GM19463 (cell line): ENCODE measurements around the gene GRM4.

Source experiments
- ATAC-seq: cut with Tn5 transposase; IDR thresholded peaks from one replicate; pipeline ENCODE4 v1.9.1; 2021; ENCODE audit warnings: mild to moderate bottlenecking, moderate library complexity; ENCODE audit not compliant: unreplicated experiment

Gene GRM4

GRCh38 chr6:34157851-34158250 lies 12.0 kb upstream of the GRM4 start:
- no peak for ATAC-seq

GRCh38 chr6:34157236-34157830 lies 11.4 kb upstream of the GRM4 start:
- ATAC-seq: no peak

DNA sequence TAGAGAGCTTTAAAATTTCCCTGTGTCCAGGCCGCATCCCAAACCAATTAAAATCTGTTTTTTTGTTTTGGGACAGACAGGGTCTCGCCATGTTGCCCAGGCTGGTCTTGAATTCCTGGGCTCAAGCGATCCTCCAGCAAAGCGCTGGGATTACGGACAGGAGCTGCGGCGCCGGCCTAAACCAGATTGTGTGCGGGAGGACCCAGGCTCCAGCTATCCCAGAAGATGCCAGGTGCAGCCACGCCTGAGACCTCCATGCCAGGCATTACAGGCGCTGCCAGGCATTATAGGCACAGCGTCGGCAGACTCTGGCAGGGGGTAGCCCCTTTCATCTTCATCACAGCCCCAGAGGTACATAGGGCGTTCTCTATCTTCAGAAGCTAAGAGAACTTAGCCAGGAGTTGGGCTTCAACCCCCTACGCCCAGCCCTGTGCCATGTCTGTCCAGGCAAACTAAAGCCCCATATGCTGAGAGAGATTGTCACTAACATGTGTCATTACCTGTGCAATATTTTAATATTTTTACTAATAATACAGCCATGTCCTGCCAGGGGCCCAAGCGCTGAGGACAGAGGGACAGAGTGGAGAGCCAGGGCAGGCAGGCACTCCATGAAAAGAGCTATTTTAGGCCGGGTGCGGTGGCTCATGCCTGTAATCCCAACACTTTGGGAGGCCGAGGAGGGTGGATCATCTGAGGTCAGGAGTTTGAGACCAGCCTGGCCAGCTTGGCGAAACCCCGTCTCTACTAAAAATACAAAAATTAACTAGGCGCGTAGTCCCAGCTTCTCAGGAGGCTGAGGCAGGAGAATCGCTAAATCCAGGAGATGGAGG lies 9.8 kb upstream of the GRM4 start:
- ATAC-seq: no peak

DNA sequence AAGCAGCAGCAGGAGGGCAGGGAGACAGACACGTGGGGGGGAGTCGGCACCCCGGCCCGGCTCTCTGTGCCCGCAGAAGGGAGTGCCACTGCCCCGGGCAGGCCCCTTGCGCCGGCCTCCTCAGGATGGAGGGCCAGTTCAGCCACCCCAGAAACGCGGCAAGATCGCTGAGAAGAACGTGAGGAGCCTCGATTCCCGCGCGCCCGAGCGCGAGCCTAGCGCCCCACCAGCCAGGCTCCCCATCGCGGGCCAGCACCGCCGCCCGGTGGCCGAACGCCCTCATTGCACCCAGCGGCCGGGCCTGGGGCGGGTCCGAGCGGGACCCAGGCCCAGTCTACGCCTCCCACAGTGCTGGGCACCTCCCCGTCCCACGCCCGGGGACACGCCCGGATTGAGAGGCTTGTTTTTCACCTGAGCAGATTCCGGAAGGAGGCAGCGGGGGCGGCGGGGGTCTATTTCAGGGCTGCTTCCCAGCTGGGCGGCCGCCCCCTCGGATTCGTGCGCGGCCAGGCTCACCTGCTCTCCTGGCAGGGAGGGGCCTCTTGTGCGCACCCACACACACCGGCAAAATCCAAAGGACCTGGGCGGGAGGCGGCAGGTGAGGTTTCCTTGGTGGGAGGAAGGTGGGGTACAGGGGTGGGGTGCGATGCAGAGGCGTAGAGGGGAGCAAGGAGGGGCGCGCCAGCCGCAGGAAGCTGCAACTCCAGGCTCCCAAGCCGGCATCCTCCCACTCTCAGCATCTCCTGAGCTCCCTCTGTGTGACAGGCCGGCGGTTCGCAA lies 9.0 kb upstream of the GRM4 start:
- ATAC-seq: no peak

GRCh38 chr6:34152806-34153520 lies 7.1 kb upstream of the GRM4 start:
- ATAC-seq: no peak

DNA sequence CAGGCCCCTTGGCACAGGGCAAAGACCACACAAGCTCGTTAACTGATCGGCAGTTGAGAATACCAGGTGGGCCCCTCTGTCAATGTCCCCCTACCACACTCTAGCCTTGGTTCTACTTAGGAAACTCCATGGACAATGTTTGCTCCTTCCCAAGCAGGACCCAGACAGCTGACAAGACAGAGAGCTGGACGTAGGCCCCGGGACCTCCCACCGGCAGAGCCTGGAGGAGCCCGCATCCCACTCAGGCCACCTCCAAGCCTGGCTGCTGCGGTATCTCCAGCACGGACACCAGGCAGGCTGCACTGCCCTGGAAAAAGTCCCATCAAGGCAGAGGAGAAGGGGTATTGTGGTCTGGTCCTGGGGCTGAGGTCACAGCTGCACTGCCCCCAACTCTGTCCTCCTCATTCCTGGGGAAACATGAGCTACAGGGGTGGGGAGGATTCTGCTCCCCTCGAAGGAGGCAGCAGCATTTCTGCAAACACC lies 6.2 kb upstream of the GRM4 start:
- ATAC-seq: no peak

- no peak for ATAC-seq
Observed at GRCh38 chr6:34151321-34152041, 5.6 kb upstream of the GRM4 start.

DNA sequence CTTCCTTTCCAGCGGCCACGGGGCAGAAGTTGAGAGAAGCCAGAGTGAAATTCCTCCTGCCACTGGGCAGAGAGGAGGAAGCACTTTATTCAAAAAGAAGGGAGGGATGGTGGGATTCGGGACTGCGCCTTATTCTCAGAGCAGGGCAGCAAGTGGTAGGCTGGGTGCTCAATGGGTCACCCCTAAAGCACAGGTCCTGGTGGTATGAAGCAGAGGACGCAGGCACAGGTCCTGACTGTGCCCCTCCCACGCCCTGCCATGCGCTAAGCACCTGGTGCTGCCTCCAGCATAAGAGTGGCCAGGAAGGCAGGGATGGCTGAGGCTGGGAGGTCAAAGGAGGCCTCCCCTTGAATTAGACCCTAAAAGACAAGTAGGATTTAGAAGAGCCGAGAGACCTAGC lies 4.9 kb upstream of the GRM4 start:
- no peak for ATAC-seq

- no peak for ATAC-seq
Observed at GRCh38 chr6:34149831-34150400, 4.0 kb upstream of the GRM4 start.

DNA sequence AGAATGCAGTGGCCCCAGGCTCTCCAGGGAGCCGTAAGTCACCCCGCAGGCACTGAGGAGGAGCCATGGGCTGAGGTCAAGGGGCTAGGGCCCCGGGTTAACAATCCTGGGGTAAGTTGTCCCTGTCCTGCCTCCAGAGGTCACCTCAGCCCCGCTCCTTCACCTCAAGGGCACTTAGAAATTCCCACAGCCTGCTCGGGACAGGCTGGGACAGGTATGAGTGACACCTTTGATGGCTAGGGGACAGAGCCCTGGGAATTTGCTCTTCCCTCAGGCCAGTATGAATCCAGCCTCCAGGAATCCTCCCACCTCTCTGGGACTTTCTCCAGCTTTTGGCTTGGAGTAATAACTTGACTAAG lies 3.5 kb upstream of the GRM4 start:
- ATAC-seq: no peak

GRCh38 chr6:34148631-34149451 lies 3.0 kb upstream of the GRM4 start:
- no peak for ATAC-seq

- no peak for ATAC-seq
Observed at GRCh38 chr6:34147906-34148630, 2.2 kb upstream of the GRM4 start.

GRCh38 chr6:34146801-34147592 lies 1.1 kb upstream of the GRM4 start:
- ATAC-seq: no peak

DNA sequence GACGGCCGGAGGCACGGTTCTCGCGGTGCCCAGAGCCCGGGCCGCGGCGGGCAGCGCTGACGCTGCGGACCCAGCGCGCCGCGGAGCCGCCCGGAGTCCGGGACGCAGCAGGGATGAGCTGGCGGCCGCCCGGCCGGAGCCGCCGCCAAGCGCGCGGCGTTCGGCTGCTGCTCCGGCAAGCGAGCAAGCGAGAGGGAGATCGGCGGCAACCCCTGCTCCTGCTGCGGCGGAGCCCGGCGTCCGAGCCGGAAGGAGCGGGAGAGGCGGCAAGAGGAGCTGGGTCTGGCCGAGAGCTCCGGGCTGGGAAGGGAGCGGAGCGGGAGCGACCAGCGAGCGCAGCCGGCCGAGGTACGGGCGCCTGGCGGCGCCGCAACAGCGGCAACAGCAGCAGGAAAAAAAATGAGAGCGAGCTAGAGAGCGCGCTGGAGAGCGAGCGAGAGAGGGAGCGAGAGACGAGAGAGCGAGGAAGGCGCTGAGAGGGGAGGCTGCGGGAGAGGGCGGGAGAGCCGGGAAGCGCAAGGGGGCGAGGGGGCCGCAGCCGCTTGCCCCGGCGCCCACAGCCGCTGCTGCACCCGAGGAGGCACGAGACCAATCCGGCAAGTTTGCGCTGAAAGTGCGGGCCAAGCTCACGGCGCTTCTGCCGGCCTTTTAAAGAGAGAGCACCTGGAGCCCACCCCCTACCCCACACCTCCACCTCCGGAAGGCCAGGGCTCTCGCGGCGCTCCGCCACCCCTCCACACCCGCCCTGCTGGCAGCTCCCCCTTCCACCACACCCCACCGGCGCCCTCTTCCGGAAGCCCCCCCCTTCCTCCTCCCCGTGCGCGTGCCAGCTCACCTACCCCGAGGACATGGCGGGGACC lies 496 bp downstream of the GRM4 start:
- ATAC-seq: no peak

GRCh38 chr6:34144581-34145160 lies 1.2 kb downstream of the GRM4 start:
- no peak for ATAC-seq

- no peak for ATAC-seq
Observed at GRCh38 chr6:34143884-34144580, 1.9 kb downstream of the GRM4 start.
